ENCODE data around the gene CEMIP. TPM values are rescaled to one million over a fixed set of nuclear protein-coding genes. Genes with fewer than 3 reads are reported as not detected.

The CEMIP gene
- polyA plus RNA-seq, 1 experiment: 221 TPM

DNA sequence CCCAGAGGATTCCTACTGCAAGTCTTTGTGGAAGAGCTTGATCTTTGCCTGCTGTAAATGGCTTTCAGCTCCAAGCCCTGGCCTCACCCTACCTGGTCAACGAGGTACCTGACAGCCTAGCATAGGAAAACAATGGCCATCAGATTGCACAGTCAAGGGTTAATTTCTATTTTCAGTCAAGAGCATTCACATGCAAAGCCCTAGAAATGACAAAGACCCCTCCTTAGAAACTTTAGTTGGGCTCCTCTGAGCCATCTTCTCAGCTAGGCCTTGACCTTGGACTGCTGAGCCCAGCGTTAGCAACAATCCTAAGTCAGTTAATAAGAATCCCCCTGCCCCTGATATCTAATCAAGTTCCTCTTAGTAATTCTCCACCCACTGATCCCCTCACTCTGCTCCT, 192.0 kb downstream of the CEMIP start:
- CTCF ChIA-PET: interaction anchor here (0.8 to 5.6 kb wide), 8 partner anchors 11 to 404 kb away, joined by 3 to 51 read pairs (median 12); partner anchors contain the start of gene CEMIP

DNA sequence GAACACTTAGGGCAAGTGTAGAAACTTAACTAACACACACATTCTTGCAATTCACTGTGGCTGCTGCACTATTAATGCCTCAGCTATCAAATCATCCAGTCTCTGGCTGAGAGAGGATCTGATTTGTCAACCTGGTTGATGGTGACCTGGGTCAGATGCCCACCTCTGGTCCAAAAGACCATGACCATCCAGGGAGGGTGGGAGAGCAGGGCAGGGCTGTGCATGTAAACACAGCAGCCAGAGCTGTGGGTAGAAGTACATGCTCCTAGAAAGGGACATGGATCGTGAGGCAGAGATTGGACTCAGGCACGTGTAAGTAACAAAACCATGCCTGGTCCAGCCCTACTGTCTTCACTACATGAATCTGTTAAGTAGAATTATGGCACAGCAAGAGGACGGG, 193.1 kb downstream of the CEMIP start:
- H3K27ac ChIP-seq (ENCODE audit: low read depth, low read length): no peak overlapping the region
- CTCF ChIA-PET: interaction anchor here (1.1 to 5.6 kb wide), 2 partner anchors 192 to 404 kb away, joined by 3 to 51 read pairs; partner anchors contain the start of gene CEMIP
- TF ChIP-seq, protein P1, sequence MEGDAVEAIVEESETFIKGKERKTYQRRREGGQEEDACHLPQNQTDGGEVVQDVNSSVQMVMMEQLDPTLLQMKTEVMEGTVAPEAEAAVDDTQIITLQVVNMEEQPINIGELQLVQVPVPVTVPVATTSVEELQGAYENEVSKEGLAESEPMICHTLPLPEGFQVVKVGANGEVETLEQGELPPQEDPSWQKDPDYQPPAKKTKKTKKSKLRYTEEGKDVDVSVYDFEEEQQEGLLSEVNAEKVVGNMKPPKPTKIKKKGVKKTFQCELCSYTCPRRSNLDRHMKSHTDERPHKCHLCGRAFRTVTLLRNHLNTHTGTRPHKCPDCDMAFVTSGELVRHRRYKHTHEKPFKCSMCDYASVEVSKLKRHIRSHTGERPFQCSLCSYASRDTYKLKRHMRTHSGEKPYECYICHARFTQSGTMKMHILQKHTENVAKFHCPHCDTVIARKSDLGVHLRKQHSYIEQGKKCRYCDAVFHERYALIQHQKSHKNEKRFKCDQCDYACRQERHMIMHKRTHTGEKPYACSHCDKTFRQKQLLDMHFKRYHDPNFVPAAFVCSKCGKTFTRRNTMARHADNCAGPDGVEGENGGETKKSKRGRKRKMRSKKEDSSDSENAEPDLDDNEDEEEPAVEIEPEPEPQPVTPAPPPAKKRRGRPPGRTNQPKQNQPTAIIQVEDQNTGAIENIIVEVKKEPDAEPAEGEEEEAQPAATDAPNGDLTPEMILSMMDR (IDR thresholded peaks at IDR 0.05; ENCODE audit: low read depth, low read length): no peak
- POLR2A ChIA-PET: no interaction called here
- no peak for DNase-seq (ENCODE audit: low read depth, low spot score)
- no peaks in the 10 kb centered on the region for H3K27me3 ChIP-seq (ENCODE audit: control insufficient read depth, insufficient read depth, low read length)
- H3K4me3 ChIP-seq (ENCODE audit: low read depth, low read length): no peak overlapping the region
- no peaks in the 10 kb centered on the region for H3K9me3 ChIP-seq (ENCODE audit: control insufficient read depth, insufficient read depth, low read length)

More for the DNA sequence above, 192.0 kb downstream of the CEMIP start:
- DNase-seq (ENCODE audit: low read depth, low spot score): no peak
- POLR2A ChIA-PET: interaction anchor here (2.1 kb wide), 1 partner anchor 191 kb away, joined by 8 read pairs; no protein-coding TSS in a partner anchor
- TF ChIP-seq, protein P1 (IDR thresholded peaks at IDR 0.05; ENCODE audit: low read depth, low read length): no peak
- Histone ChIP-seq H3K9me3 (ENCODE audit: control insufficient read depth, insufficient read depth, low read length) (no peaks in the 10 kb centered on the region), H3K4me3 (ENCODE audit: low read depth, low read length) (no peak overlapping the region), H3K27me3 (ENCODE audit: control insufficient read depth, insufficient read depth, low read length) (no peaks in the 10 kb centered on the region), H3K27ac (ENCODE audit: low read depth, low read length) (no peak overlapping the region)

DNA sequence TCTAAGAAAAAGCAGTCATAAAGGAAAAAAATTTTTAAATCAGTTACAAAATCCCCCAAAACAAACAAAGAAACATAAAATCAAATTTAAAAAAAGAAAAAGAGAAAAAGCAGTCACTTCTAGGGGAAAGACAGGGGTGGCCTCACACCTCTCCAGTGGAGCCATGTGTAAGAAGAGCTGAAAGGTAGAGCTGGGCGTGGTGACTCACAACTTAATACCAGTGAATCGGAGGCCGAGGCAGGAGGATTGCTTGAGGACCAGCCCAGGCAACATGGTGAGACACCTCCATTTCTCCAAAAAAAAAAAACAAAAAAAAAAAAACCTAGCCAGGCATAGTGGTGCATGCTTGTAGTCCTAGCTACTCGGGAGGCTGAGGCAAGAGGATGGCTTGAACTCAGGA, 195.7 kb downstream of the CEMIP start:
- ChIA-PET POLR2A (no interaction called here), CTCF (interaction anchor here (0.7 to 4.2 kb wide), 3 partner anchors 195 to 839 kb away, joined by 3 to 45 read pairs (median 7); partner anchors contain the start of gene CEMIP)
- DNase-seq (ENCODE audit: low read depth, low spot score): no peak
- Histone ChIP-seq H3K4me3 (ENCODE audit: low read depth, low read length) (no peak overlapping the region), H3K27ac (ENCODE audit: low read depth, low read length) (no peak overlapping the region), H3K9me3 (ENCODE audit: control insufficient read depth, insufficient read depth, low read length) (no peaks in the 10 kb centered on the region), H3K27me3 (ENCODE audit: control insufficient read depth, insufficient read depth, low read length) (no peaks in the 10 kb centered on the region)
- TF ChIP-seq, protein P1 (IDR thresholded peaks at IDR 0.05; ENCODE audit: low read depth, low read length): no peak

DNA sequence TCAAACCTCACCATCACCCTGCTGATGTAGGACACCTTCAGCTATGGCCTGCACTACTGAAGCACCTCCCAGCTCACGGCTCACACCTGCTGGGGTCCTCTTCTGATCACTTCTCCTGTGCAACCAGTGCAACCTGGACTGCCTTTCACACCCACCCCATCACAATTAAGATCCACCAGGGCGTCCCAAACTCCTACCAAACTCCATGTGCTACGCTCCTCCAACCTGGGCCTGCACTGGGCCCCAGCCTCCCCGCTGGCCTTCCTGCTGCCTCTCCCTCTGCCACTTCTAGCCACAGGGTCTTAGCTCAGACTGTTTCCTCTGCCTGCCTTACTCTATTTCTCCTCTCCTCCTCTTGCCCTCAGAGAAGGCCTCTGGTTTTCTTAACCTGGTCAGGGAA, 197.7 kb downstream of the CEMIP start:
- TF ChIP-seq, protein P1 (IDR thresholded peaks at IDR 0.05; ENCODE audit: low read depth, low read length): no peak
- Histone ChIP-seq H3K9me3 (ENCODE audit: control insufficient read depth, insufficient read depth, low read length) (no peaks in the 10 kb centered on the region), H3K4me3 (ENCODE audit: low read depth, low read length) (no peak overlapping the region), H3K27ac (ENCODE audit: low read depth, low read length) (no peak overlapping the region), H3K27me3 (ENCODE audit: control insufficient read depth, insufficient read depth, low read length) (no peaks in the 10 kb centered on the region)
- ChIA-PET CTCF (interaction anchor here (0.6 to 4.2 kb wide), 6 partner anchors 8 to 293 kb away, joined by 3 to 45 read pairs (median 6); no protein-coding TSS in a partner anchor), POLR2A (no interaction called here)
- DNase-seq (ENCODE audit: low read depth, low spot score): no peak

DNA sequence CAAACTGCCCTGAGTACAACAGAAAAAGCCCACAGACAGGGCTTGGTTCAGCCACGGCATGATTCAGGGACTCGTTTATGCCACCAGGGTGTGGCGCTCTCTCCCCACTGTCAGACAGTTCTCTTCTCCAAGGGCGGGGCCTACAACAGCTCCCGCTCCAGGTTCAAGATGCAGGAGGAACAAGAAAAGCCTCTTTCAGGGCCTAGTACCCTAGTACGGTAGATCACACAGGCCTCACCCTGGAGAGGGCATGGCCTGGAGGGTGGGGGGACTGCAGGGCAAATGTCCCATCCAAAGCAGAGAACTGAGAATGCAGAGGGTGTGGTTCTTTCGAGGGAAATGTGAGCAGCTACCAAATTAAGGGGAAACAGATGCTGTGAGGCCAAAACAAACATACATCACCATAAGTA, 198.5 kb downstream of the CEMIP start:
- Histone ChIP-seq H3K4me3 (ENCODE audit: low read depth, low read length) (no peak overlapping the region), H3K9me3 (ENCODE audit: control insufficient read depth, insufficient read depth, low read length) (no peaks in the 10 kb centered on the region), H3K27me3 (ENCODE audit: control insufficient read depth, insufficient read depth, low read length) (no peaks in the 10 kb centered on the region), H3K27ac (ENCODE audit: low read depth, low read length) (no peak overlapping the region)
- DNase-seq (ENCODE audit: low read depth, low spot score): no peak
- ChIA-PET POLR2A (no interaction called here), CTCF (interaction anchor here (0.6 to 4.2 kb wide), 7 partner anchors 8 to 288 kb away, joined by 3 to 45 read pairs (median 6); partner anchors contain the start of gene CEMIP)
- TF ChIP-seq, protein P1 (IDR thresholded peaks at IDR 0.05; ENCODE audit: low read depth, low read length): peak; percentile 47
